Tibial artery (tissue), 4 donors: ENCODE data around the gene NCOR1.

ENCODE experiments used
- DNase-seq, 2 donors: peaks; one replicate each; pipeline ENCODE4 v3.0.0-alpha.2; 2019
- H3K27ac ChIP-seq, 2 donors: fragments of 200-600 bp; sonication (generic) in 1 of 2; 1 replicate in 1 of 2; 2 replicates in 1 of 2; pipeline ENCODE4 v1.5.1; 2018 to 2019; ENCODE audit warnings: mild to moderate bottlenecking in 1 of 2
- H3K27me3 ChIP-seq, 2 donors: fragments of 200-600 bp; sonication (generic) in 1 of 2; one replicate each; pipeline versions ENCODE4 v1.5.1 to v1.6.0; 2016 to 2019
- H3K36me3 ChIP-seq, 3 donors: fragments of 200-600 bp; sonication (generic) in 2 of 3; one replicate each; pipeline ENCODE4 v1.5.1; 2016 to 2019; ENCODE audit warnings: mild to moderate bottlenecking in 2 of 3
- H3K4me1 ChIP-seq, 4 donors: fragments of 200-600 bp; sonication (generic) in 2 of 4; 1 replicate in 3 of 4; 2 replicates in 1 of 4; pipeline ENCODE4 v1.5.1; 2016 to 2019
- H3K4me3 ChIP-seq, 2 donors: fragments of 200-600 bp; sonication (generic) in 1 of 2; 1 replicate in 1 of 2; 2 replicates in 1 of 2; pipeline ENCODE4 v1.5.1; 2018 to 2019; ENCODE audit warnings: mild to moderate bottlenecking in 2 of 2
- H3K9me3 ChIP-seq, 3 donors: fragments of 200-600 bp; sonication (generic) in 1 of 3; one replicate each; pipeline ENCODE4 v1.5.1; 2016 to 2019
- intact Hi-C: fragments of 100-400 bp; cut with DNase I; formaldehyde crosslinking; loops from one replicate; pipeline ENCODE4 v1.15.0; 2023; ENCODE audit warnings: low total_unique reads
- TF ChIP-seq, protein P1 (sequence below), 2 experiments: fragments of 200-600 bp in 1 of 2; fragments of 450-650 bp in 1 of 2; IDR thresholded peaks; one replicate each; pipeline ENCODE4 v1.5.1; 2017 to 2019; ENCODE audit warnings: antibody characterized with exemption in 2 of 2, mild to moderate bottlenecking in 1 of 2, moderate library complexity in 1 of 2

Gene NCOR1

DNA sequence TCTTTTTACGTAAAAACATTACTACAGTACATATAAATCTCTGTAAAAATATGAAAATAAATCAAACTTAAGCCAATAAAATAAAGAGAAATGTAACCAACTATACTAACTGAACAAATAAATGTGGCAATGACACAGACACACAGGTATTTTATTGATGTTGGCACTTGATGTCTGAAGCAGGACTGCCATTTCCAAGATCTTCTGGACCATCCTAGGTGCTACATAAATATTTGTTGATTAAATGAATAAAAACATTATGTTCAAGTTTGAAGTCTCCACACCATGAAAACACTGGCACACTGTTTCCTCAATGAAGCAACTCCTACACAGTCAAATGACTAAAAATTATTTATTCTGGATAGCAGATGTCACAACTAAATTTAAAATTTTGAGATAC lies 106.9 kb downstream of the NCOR1 start:
- Histone ChIP-seq H3K27ac (no peak overlapping the region), H3K4me3 (no peak overlapping the region), H3K36me3 (peaks cover 7 to 36% (median 31%) of the 10 kb centered on the region in 3 donors), H3K27me3 (no peaks in the 10 kb centered on the region), H3K4me1 (no peaks in the 10 kb centered on the region), H3K9me3 (no peaks in the 10 kb centered on the region)
- intact Hi-C loops = no loop called here
- TF ChIP-seq, protein P1, sequence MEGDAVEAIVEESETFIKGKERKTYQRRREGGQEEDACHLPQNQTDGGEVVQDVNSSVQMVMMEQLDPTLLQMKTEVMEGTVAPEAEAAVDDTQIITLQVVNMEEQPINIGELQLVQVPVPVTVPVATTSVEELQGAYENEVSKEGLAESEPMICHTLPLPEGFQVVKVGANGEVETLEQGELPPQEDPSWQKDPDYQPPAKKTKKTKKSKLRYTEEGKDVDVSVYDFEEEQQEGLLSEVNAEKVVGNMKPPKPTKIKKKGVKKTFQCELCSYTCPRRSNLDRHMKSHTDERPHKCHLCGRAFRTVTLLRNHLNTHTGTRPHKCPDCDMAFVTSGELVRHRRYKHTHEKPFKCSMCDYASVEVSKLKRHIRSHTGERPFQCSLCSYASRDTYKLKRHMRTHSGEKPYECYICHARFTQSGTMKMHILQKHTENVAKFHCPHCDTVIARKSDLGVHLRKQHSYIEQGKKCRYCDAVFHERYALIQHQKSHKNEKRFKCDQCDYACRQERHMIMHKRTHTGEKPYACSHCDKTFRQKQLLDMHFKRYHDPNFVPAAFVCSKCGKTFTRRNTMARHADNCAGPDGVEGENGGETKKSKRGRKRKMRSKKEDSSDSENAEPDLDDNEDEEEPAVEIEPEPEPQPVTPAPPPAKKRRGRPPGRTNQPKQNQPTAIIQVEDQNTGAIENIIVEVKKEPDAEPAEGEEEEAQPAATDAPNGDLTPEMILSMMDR (IDR thresholded peaks at IDR 0.05) = no peak
- DNase-seq = no peak

- no peaks in the 10 kb centered on the region for H3K4me1 ChIP-seq
- no peaks in the 10 kb centered on the region for H3K9me3 ChIP-seq
- intact Hi-C loops = no loop called here
- DNase-seq = no peak
- no peak overlapping the region for H3K27ac ChIP-seq
- H3K27me3 ChIP-seq = no peaks in the 10 kb centered on the region
- H3K36me3 ChIP-seq = peaks cover 7 to 26% (median 22%) of the 10 kb centered on the region in 3 donors
- H3K4me3 ChIP-seq = no peak overlapping the region
- TF ChIP-seq, protein P1 (IDR thresholded peaks at IDR 0.05) = no peak
Measured at GRCh38 chr17:16107165-16107770, 108.1 kb downstream of the NCOR1 start.

- H3K36me3 ChIP-seq = peaks cover 10 to 29% (median 24%) of the 10 kb centered on the region in 3 donors
- H3K9me3 ChIP-seq = no peaks in the 10 kb centered on the region
- DNase-seq = no peak
- H3K27me3 ChIP-seq = no peaks in the 10 kb centered on the region
- intact Hi-C loops = no loop called here
- no peaks in the 10 kb centered on the region for H3K4me1 ChIP-seq
- TF ChIP-seq, protein P1 (IDR thresholded peaks at IDR 0.05) = no peak
- H3K27ac ChIP-seq = no peak overlapping the region
- no peak overlapping the region for H3K4me3 ChIP-seq
Measured at GRCh38 chr17:16106161-16106891, 109.0 kb downstream of the NCOR1 start.

GRCh38 chr17:16104189-16104588 lies 111.1 kb downstream of the NCOR1 start:
- no peak overlapping the region for H3K27ac ChIP-seq
- H3K4me3 ChIP-seq = no peak overlapping the region
- TF ChIP-seq, protein P1 (IDR thresholded peaks at IDR 0.05) = no peak
- H3K9me3 ChIP-seq = no peaks in the 10 kb centered on the region
- DNase-seq = no peak
- H3K4me1 ChIP-seq = no peaks in the 10 kb centered on the region
- intact Hi-C loops = no loop called here
- no peaks in the 10 kb centered on the region for H3K27me3 ChIP-seq
- H3K36me3 ChIP-seq = peaks cover 25 to 36% (median 34%) of the 10 kb centered on the region in 3 donors

GRCh38 chr17:16101440-16101839 lies 113.9 kb downstream of the NCOR1 start:
- DNase-seq = no peak
- Histone ChIP-seq H3K4me1 (no peaks in the 10 kb centered on the region), H3K27me3 (no peaks in the 10 kb centered on the region), H3K27ac (no peak overlapping the region), H3K9me3 (no peaks in the 10 kb centered on the region), H3K36me3 (peaks cover 39 to 46% (median 39%) of the 10 kb centered on the region in 3 donors), H3K4me3 (no peak overlapping the region)
- TF ChIP-seq, protein P1 (IDR thresholded peaks at IDR 0.05) = no peak
- intact Hi-C loops = no loop called here
